Measurements from ENCODE around the gene PSMC6. TPM values are rescaled to one million over a fixed set of nuclear protein-coding genes. Genes with fewer than 3 reads are reported as not detected.

PSMC6 gene
- total RNA-seq, 4 donors from 2014 or later: 69.3 to 79.7 (median 75.9) TPM

GRCh38 chr14:52776816-52777215 lies 69.8 kb downstream of the PSMC6 start:
- intact Hi-C loops (cut with DNase I; ENCODE audit: low total_unique reads): no loop called here
- H3K4me3 ChIP-seq (ENCODE audit: low read depth, poor library complexity, severe bottlenecking): no peak overlapping the region
- no peak for DNase-seq (ENCODE audit: low spot score in 2 of 2)
- 86 to 87% methylated on average over 7 of the region's 7 CpGs for WGBS, 2 donors
- TF ChIP-seq POLR2A (IDR thresholded peaks at IDR 0.05): no peak
- TF ChIP-seq CTCF (IDR thresholded peaks at IDR 0.05): no peak

Other genes starting within 250 kb of the PSMC6 start
- gene TXNDC16, start 154.7 kb upstream of the PSMC6 start, total RNA-seq: 1 to 10 TPM; 7.1 to 8.2 (median 8.1) TPM
- gene GPR137C, start 154.4 kb upstream of the PSMC6 start, total RNA-seq: under 1 TPM; 0.08 to 0.96 (median 0.19) TPM
- gene ERO1A, start 11.6 kb upstream of the PSMC6 start, total RNA-seq: 10 to 100 TPM; 35.8 to 54.5 (median 44.0) TPM
- gene STYX, start 23.0 kb downstream of the PSMC6 start, total RNA-seq: 10 to 100 TPM; 12.4 to 13.3 (median 13.0) TPM
- 1 to 10 TPM; 6.4 to 9.1 (median 7.7) TPM for gene GNPNAT1, start 84.4 kb downstream of the PSMC6 start, total RNA-seq
- 10 to 100 TPM in 3 of 4 donors, 1 to 10 TPM in 1; 8.4 to 27.0 (median 15.1) TPM for gene FERMT2, start 243.8 kb downstream of the PSMC6 start, total RNA-seq